HG03280 (cell line): ENCODE data around the gene IBTK.

Experiments used
- ATAC-seq: cut with Tn5 transposase; IDR thresholded peaks from one replicate; pipeline ENCODE4 v1.9.1; 2021; ENCODE audit warnings: mild to moderate bottlenecking, moderate library complexity; ENCODE audit not compliant: unreplicated experiment

Gene IBTK

DNA sequence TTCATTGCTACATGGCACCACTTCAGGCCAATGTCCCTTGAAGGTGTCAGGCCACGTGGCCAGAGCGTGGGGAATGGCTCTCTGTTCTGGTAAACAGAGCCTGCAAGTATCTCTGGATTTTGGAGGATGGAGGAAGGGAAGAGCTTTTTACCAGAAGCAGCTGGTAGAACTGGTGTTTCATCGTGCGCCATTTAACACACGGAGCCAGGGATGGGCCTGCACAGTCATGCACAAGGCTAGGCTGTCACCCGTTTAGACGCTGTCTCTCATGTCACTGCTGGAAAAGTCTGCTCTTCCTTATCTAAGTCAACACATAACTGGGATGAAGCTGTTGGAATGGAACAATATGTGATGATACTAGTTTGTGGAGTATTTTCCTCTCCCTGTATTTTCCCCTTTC, 123.9 kb downstream of the IBTK start:
- ATAC-seq = no peak
